K562 (cell line): ENCODE results near the gene ALDH16A1. TPM values are rescaled to one million over a fixed set of nuclear protein-coding genes. Genes with fewer than 3 reads are reported as not detected.
A peak's percentile ranks its signal among the peaks of the same experiment; 100 is the strongest.

ENCODE experiments used
- CGGBP1 ChIP-seq: fragments of 250-450 bp; sonication (Bioruptor Pico); IDR thresholded peaks from 2 replicates; pipeline ENCODE4 v1.9.0; 2021; ENCODE audit warnings: mild to moderate bottlenecking
- FOXJ3 ChIP-seq: sonication (generic); formaldehyde crosslinking; IDR thresholded peaks from 2 replicates; pipeline ENCODE4 v1.4.0; 2020; ENCODE audit warnings: mild to moderate bottlenecking, missing genetic modification reagents
- FOXM1 ChIP-seq, 2 experiments: fragments of 450-650 bp in 1 of 2; sonication (generic) in 1 of 2; formaldehyde crosslinking in 1 of 2; IDR thresholded peaks; 2 replicates each; pipeline versions ENCODE4 v1.6.1 to v1.9.0; 2017 to 2022; ENCODE audit warnings: low read depth in 2 of 2, mild to moderate bottlenecking in 2 of 2, missing genetic modification reagents in 1 of 2, moderate library complexity in 1 of 2
- MAFK ChIP-seq: IDR thresholded peaks from 2 replicates; pipeline ENCODE4 v1.6.1; 2011; ENCODE audit warnings: low read length, improper control_type of control experiment
- NCOA4 ChIP-seq: fragments of 450-650 bp; IDR thresholded peaks from 2 replicates; pipeline ENCODE4 v1.6.1; 2018; ENCODE audit warnings: mild to moderate bottlenecking; ENCODE audit not compliant: partially characterized antibody
- NEUROD1 ChIP-seq: fragments of 150-350 bp; IDR thresholded peaks from 2 replicates; pipeline ENCODE4 v1.6.1; 2014; ENCODE audit warnings: borderline replicate concordance, low read length, low read depth; ENCODE audit not compliant: partially characterized antibody
- PHB ChIP-seq: fragments of 250-450 bp; sonication (Bioruptor Pico); IDR thresholded peaks from 2 replicates; pipeline ENCODE4 v1.5.0; 2021
- POU5F1 ChIP-seq: fragments of 150-350 bp; IDR thresholded peaks from 2 replicates; pipeline ENCODE4 v1.6.1; 2014; ENCODE audit warnings: borderline replicate concordance, low read length, low read depth, mild to moderate bottlenecking; ENCODE audit not compliant: partially characterized antibody
- RBM34 ChIP-seq: fragments of 200-400 bp; formaldehyde crosslinking; IDR thresholded peaks from 2 replicates; pipeline ENCODE4 v1.6.1; 2018; ENCODE audit warnings: low read length, borderline replicate concordance; ENCODE audit not compliant: insufficient read depth
- RFX7 ChIP-seq: fragments of 250-450 bp; sonication (Bioruptor Pico); IDR thresholded peaks from 2 replicates; pipeline ENCODE4 v1.5.1; 2021; ENCODE audit warnings: mild to moderate bottlenecking
- SMARCA4 ChIP-seq: fragments of 450-650 bp; IDR thresholded peaks from 2 replicates; pipeline ENCODE4 v1.6.1; 2016
- SP1 ChIP-seq: sonication (generic); formaldehyde crosslinking; IDR thresholded peaks from 2 replicates; pipeline ENCODE4 v1.8.1; 2022; ENCODE audit warnings: mild to moderate bottlenecking, missing genetic modification reagents
- STAG1 ChIP-seq: sonication (generic); formaldehyde crosslinking; IDR thresholded peaks from 2 replicates; pipeline ENCODE4 v1.5.0; 2020; ENCODE audit warnings: missing genetic modification reagents, borderline replicate concordance
- TAL1 ChIP-seq: fragments of 450-650 bp; IDR thresholded peaks from 2 replicates; pipeline ENCODE4 v1.6.1; 2016; ENCODE audit warnings: mild to moderate bottlenecking
- ZNF143 ChIP-seq: sonication (generic); formaldehyde crosslinking; IDR thresholded peaks from 2 replicates; pipeline ENCODE4 v1.9.0; 2022; ENCODE audit warnings: mild to moderate bottlenecking, missing genetic modification reagents
- ZNF263 ChIP-seq: sonication (generic); formaldehyde crosslinking; IDR thresholded peaks from 2 replicates; pipeline ENCODE4 v1.8.0; 2022; ENCODE audit warnings: mild to moderate bottlenecking, missing genetic modification reagents, borderline replicate concordance
- ZNF274 ChIP-seq: IDR thresholded peaks from 2 replicates; pipeline ENCODE4 v1.6.1; 2011; ENCODE audit warnings: low read depth, mild to moderate bottlenecking, low read length, moderate library complexity, borderline replicate concordance
- ZNF324 ChIP-seq: fragments of 250-450 bp; sonication (Bioruptor Pico); IDR thresholded peaks from 2 replicates; pipeline ENCODE4 v1.4.0; 2020; ENCODE audit warnings: mild to moderate bottlenecking
- ZNF583 ChIP-seq: fragments of 250-450 bp; sonication (Bioruptor Pico); IDR thresholded peaks from 2 replicates; pipeline ENCODE4 v1.4.0; 2020
- polyA plus RNA-seq, 8 experiments: library from polyadenylated mRNA; depleted of rRNA in 4 of 8; stranded (reverse) in 5 of 8; unstranded in 3 of 8; fragments of >200 nt; fragmentation: Nextera tagmentation in 2 of 8; fragmentation: Illumina TruSeq in 1 of 8; extraction: Ambion mirVana in 2 of 8; extraction: Trizol in 1 of 8; gene quantifications; 2 replicates each; pipeline versions ENCODE4 v1.2.1 to v1.2.3, GENCODE V29; 2011 to 2014; ENCODE audit warnings: inconsistent platforms in 1 of 8, missing spikeins in 1 of 8
- total RNA-seq, 7 experiments: library from RNA; depleted of rRNA in 6 of 7; stranded (reverse); fragments of >200 nt in 6 of 7; fragmentation: Illumina TruSeq in 2 of 7; extraction: Trizol in 2 of 7; gene quantifications; 2 replicates each; pipeline versions ENCODE4 v1.2.1 to v1.2.3, GENCODE V29; 2011 to 2021; ENCODE audit warnings: low replicate concordance in 1 of 7
- TF ChIP-seq, protein P1 (sequence below): fragments of 250-450 bp; sonication (Bioruptor Pico); IDR thresholded peaks from 2 replicates; pipeline ENCODE4 v1.4.0; 2020
- TF ChIP-seq, protein P2 (sequence below), 3 experiments: IDR thresholded peaks in 2 of 3; conservative IDR thresholded peaks in 1 of 3; 2 replicates each; pipeline ENCODE4 v1.5.1; 2011 to 2012; ENCODE audit warnings: low read length in 3 of 3, mild to moderate bottlenecking in 3 of 3, control low read depth in 2 of 3, improper control_type of control experiment in 1 of 3, inconsistent platforms in 1 of 3, low read depth in 1 of 3, mixed read lengths in 1 of 3, moderate library complexity in 1 of 3; ENCODE audit not compliant: insufficient read depth in 2 of 3

ALDH16A1 gene
- total and polyA plus RNA-seq, 9 of the 15 experiments (the other 6 are each of a cell fraction or from before 2014, with no cell fraction given) = 2.2 to 52.2 (median 7.6) TPM

DNA sequence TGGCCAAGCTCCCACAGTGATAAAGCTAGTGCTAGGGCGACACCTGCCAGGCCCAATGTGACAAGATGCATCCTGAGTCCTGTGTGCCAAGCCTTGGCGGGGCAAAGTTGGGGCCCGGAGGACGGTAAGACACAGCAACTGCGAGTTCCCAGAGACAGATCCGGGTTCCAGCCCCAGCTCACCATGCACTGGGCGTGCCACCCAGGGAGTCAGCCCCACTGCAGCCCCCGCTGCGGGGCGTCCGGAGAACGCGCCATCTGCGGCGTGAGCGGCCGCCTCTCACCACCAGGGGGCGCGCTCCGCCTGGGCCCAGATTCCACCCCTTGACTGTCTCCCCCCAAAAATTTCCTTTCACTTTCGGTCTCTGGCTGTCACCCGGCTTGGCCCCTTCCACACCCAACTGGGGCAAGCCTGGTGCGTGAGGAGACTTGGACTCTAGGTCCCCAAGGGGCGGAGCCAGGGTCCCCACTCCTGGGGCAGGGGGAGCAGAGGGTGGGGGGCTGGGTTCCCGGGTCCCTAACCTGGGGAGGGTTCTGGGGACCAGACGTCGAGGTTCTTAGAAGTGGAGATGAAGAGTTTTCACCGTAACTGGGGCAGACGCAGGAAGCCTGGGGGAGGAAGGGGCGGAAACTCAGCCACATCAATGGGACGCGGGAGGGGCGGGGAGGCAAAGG is 21.0 kb downstream of the ALDH16A1 start, which contains the start of gene FLT3LG (continued):
- TF ChIP-seq, protein P1, sequence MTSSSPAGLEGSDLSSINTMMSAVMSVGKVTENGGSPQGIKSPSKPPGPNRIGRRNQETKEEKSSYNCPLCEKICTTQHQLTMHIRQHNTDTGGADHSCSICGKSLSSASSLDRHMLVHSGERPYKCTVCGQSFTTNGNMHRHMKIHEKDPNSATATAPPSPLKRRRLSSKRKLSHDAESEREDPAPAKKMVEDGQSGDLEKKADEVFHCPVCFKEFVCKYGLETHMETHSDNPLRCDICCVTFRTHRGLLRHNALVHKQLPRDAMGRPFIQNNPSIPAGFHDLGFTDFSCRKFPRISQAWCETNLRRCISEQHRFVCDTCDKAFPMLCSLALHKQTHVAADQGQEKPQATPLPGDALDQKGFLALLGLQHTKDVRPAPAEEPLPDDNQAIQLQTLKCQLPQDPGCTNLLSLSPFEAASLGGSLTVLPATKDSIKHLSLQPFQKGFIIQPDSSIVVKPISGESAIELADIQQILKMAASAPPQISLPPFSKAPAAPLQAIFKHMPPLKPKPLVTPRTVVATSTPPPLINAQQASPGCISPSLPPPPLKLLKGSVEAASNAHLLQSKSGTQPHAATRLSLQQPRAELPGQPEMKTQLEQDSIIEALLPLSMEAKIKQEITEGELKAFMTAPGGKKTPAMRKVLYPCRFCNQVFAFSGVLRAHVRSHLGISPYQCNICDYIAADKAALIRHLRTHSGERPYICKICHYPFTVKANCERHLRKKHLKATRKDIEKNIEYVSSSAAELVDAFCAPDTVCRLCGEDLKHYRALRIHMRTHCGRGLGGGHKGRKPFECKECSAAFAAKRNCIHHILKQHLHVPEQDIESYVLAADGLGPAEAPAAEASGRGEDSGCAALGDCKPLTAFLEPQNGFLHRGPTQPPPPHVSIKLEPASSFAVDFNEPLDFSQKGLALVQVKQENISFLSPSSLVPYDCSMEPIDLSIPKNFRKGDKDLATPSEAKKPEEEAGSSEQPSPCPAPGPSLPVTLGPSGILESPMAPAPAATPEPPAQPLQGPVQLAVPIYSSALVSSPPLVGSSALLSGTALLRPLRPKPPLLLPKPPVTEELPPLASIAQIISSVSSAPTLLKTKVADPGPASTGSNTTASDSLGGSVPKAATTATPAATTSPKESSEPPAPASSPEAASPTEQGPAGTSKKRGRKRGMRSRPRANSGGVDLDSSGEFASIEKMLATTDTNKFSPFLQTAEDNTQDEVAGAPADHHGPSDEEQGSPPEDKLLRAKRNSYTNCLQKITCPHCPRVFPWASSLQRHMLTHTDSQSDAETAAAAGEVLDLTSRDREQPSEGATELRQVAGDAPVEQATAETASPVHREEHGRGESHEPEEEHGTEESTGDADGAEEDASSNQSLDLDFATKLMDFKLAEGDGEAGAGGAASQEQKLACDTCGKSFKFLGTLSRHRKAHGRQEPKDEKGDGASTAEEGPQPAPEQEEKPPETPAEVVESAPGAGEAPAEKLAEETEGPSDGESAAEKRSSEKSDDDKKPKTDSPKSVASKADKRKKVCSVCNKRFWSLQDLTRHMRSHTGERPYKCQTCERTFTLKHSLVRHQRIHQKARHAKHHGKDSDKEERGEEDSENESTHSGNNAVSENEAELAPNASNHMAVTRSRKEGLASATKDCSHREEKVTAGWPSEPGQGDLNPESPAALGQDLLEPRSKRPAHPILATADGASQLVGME (CRISPR knock-in tag) = 0 out of 2 replicates have a peak, but pooled peaks have one; percentile 24
- TF ChIP-seq FOXJ3 (CRISPR knock-in tag) (no peak), NCOA4 (no peak), CGGBP1 (CRISPR knock-in tag) (no peak), STAG1 (no peak; the same call in 1 of the 2 replicates), ZNF143 (CRISPR knock-in tag) (no peak), ZNF583 (CRISPR knock-in tag) (peak; percentile 60; the same call in 1 of the 2 replicates), RBM34 (no peak), SMARCA4 (no peak), MAFK (no peak), SP1 (peak; percentile 66), NEUROD1 (peak; percentile 49), ZNF274 (no peak), PHB (CRISPR knock-in tag) (no peak), TAL1 (0 out of 2 replicates have a peak, but pooled peaks have one; percentile 5), ZNF263 (CRISPR knock-in tag) (peak; percentile 3; the same call in 1 of the 2 replicates), ZNF324 (no peak), FOXM1 (IDR thresholded peaks at IDR 0.05; ENCODE audit: low read depth) (peak; percentile 65), FOXM1 (CRISPR knock-in tag; IDR thresholded peaks at IDR 0.05; ENCODE audit: low read depth) (no peak), RFX7 (CRISPR knock-in tag) (no peak), POU5F1 (peak; percentile 28)
- TF ChIP-seq, protein P2, sequence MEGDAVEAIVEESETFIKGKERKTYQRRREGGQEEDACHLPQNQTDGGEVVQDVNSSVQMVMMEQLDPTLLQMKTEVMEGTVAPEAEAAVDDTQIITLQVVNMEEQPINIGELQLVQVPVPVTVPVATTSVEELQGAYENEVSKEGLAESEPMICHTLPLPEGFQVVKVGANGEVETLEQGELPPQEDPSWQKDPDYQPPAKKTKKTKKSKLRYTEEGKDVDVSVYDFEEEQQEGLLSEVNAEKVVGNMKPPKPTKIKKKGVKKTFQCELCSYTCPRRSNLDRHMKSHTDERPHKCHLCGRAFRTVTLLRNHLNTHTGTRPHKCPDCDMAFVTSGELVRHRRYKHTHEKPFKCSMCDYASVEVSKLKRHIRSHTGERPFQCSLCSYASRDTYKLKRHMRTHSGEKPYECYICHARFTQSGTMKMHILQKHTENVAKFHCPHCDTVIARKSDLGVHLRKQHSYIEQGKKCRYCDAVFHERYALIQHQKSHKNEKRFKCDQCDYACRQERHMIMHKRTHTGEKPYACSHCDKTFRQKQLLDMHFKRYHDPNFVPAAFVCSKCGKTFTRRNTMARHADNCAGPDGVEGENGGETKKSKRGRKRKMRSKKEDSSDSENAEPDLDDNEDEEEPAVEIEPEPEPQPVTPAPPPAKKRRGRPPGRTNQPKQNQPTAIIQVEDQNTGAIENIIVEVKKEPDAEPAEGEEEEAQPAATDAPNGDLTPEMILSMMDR (IDR thresholded peaks at IDR 0.05 in 2 of 3, conservative IDR thresholded peaks at IDR 0.05 in 1 of 3; ENCODE audit: insufficient read depth in 2 of 3, low read depth in 1 of 3, low read length in 3 of 3) = peak; percentile 94 to 97 (median 96)
